ENCODE measurements around the gene DRD2. TPM values are rescaled to one million over a fixed set of nuclear protein-coding genes. Genes with fewer than 3 reads are reported as not detected.

The DRD2 gene
- total and polyA plus RNA-seq, 7 experiments from 2014 or later = not detected

- H3K4me3 Mint-ChIP-seq = no peak overlapping the region
- DNase-seq (no peak), ATAC-seq (no peak)
- H3K27me3 Mint-ChIP-seq = peaks cover 2 to 15% (median 9%) of the 10 kb centered on the region in 5 donors
- Histone ChIP-seq H3K27ac (ENCODE audit: low read depth, low read length) (no peak overlapping the region), H3K4me1 (ENCODE audit: control insufficient read depth in 2 of 2, insufficient read depth in 2 of 2, low read length in 2 of 2) (no peaks in the 10 kb centered on the region), H3K36me3 (ENCODE audit: control insufficient read depth in 2 of 3, insufficient read depth in 3 of 3, low read length in 3 of 3) (no peaks in the 10 kb centered on the region), H3K27me3 (ENCODE audit: control insufficient read depth in 2 of 2, insufficient read depth in 2 of 2, low read length in 2 of 2) (no peaks in the 10 kb centered on the region), H3K4me3 (ENCODE audit: low read length) (no peak overlapping the region), H3K9me3 (ENCODE audit: control insufficient read depth in 2 of 3, low read length in 3 of 3) (no peaks in the 10 kb centered on the region)
- ChIA-PET POLR2A (no interaction called here), CTCF (no interaction called here)
- no peaks in the 10 kb centered on the region for H3K36me3 Mint-ChIP-seq
- H3K9me3 Mint-ChIP-seq = peaks cover 0 to 1% (median 0%) of the 10 kb centered on the region in 11 donors
- no peak overlapping the region for H3K27ac Mint-ChIP-seq
- intact Hi-C loops (cut with micrococcal nuclease) = no loop called here
- H3K4me1 Mint-ChIP-seq = peaks cover 0 to 6% (median 0%) of the 10 kb centered on the region in 7 donors
Observed at GRCh38 chr11:113448316-113448677, 26.9 kb downstream of the DRD2 start.

DNA sequence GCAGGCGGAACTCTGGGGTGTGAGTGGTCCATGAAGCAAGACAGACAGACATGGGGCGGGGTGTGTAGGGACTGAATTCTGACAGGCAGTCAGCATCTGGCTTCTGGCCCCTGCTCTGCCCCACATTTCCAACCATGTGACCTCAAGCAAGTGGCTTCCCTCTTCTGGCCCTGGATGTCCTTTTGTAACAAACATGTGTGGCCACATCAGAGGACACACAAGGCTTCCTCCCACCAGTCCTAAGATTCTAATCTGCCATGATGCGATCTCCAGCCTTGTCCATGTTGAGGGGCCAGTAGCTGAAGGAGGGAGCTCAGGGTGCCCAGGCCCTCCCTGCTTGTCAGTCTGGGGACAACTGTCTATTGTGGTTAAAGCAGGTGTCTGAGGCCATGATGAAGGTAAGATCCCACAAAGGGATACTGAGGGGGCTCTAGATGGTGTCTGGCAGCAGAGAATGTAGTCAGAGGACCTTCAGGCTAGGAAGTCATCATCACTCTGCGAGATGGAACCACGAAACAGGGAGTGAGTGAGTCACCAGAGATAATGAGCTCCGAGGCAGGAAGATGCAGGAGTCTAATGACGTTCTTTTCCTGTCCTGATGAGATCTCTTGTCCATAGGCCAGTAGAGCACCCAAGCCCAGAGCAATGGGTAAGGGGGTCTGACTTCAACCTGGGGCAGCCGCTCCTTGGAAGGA lies 27.4 kb downstream of the DRD2 start:
- Histone ChIP-seq H3K36me3 (ENCODE audit: control insufficient read depth in 2 of 3, insufficient read depth in 3 of 3, low read length in 3 of 3) (no peaks in the 10 kb centered on the region), H3K9me3 (ENCODE audit: control insufficient read depth in 2 of 3, low read length in 3 of 3) (no peaks in the 10 kb centered on the region), H3K27ac (ENCODE audit: low read depth, low read length) (no peak overlapping the region), H3K4me3 (ENCODE audit: low read length) (no peak overlapping the region), H3K4me1 (ENCODE audit: control insufficient read depth in 2 of 2, insufficient read depth in 2 of 2, low read length in 2 of 2) (no peaks in the 10 kb centered on the region), H3K27me3 (ENCODE audit: control insufficient read depth in 2 of 2, insufficient read depth in 2 of 2, low read length in 2 of 2) (no peaks in the 10 kb centered on the region)
- POLR2A ChIA-PET = no interaction called here
- Mint-ChIP-seq H3K4me3 (no peak overlapping the region), H3K27me3 (peaks cover 5 to 17% (median 10%) of the 10 kb centered on the region in 5 donors), H3K9me3 (peaks cover 0 to 1% (median 0%) of the 10 kb centered on the region in 11 donors), H3K36me3 (no peaks in the 10 kb centered on the region), H3K4me1 (peaks cover 0 to 6% (median 0%) of the 10 kb centered on the region in 7 donors), H3K27ac (peak overlapping the region in 1 of 9 donors; percentile 64)
- CTCF ChIA-PET = no interaction called here
- intact Hi-C loops (cut with micrococcal nuclease) = no loop called here
- no peak for ATAC-seq
- DNase-seq = no peak

DNA sequence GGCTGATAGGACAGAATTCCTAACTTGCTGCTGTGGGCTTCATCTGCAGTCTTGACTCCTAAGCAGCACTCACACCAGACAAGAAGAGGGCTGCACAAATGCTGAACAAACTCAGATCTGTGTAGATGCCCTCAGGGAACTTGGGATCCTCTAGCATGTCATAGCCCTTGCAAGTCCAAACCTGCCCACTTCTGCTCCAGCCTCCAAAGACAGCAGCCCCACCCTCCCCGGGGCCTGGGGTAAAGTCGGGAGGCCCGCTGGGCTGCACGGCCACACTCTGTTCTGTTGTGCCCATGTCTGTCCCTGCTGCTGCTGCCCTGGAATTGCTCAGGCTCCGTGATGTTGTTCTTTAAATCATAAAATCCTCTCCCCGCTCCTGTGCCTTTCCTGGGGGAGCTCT lies 28.3 kb downstream of the DRD2 start:
- Mint-ChIP-seq H3K4me1 (peaks cover 0 to 6% (median 0%) of the 10 kb centered on the region in 7 donors), H3K9me3 (peaks cover 0 to 1% (median 0%) of the 10 kb centered on the region in 11 donors), H3K27ac (no peak overlapping the region), H3K27me3 (peaks cover 5 to 17% (median 13%) of the 10 kb centered on the region in 5 donors), H3K4me3 (no peak overlapping the region), H3K36me3 (no peaks in the 10 kb centered on the region)
- ATAC-seq (no peak), DNase-seq (no peak)
- Histone ChIP-seq H3K4me1 (ENCODE audit: control insufficient read depth in 2 of 2, insufficient read depth in 2 of 2, low read length in 2 of 2) (no peaks in the 10 kb centered on the region), H3K4me3 (ENCODE audit: low read length) (no peak overlapping the region), H3K36me3 (ENCODE audit: control insufficient read depth in 2 of 3, insufficient read depth in 3 of 3, low read length in 3 of 3) (no peaks in the 10 kb centered on the region), H3K27me3 (ENCODE audit: control insufficient read depth in 2 of 2, insufficient read depth in 2 of 2, low read length in 2 of 2) (no peaks in the 10 kb centered on the region), H3K27ac (ENCODE audit: low read depth, low read length) (no peak overlapping the region), H3K9me3 (ENCODE audit: control insufficient read depth in 2 of 3, low read length in 3 of 3) (no peaks in the 10 kb centered on the region)
- ChIA-PET POLR2A (no interaction called here), CTCF (no interaction called here)
- intact Hi-C loops (cut with micrococcal nuclease) = no loop called here

GRCh38 chr11:113446112-113446511 lies 29.1 kb downstream of the DRD2 start:
- H3K27ac Mint-ChIP-seq = peak overlapping the region in 1 of 9 donors; percentile 46
- CTCF ChIA-PET = no interaction called here
- peaks cover 5 to 18% (median 15%) of the 10 kb centered on the region in 5 donors for H3K27me3 Mint-ChIP-seq

DNA sequence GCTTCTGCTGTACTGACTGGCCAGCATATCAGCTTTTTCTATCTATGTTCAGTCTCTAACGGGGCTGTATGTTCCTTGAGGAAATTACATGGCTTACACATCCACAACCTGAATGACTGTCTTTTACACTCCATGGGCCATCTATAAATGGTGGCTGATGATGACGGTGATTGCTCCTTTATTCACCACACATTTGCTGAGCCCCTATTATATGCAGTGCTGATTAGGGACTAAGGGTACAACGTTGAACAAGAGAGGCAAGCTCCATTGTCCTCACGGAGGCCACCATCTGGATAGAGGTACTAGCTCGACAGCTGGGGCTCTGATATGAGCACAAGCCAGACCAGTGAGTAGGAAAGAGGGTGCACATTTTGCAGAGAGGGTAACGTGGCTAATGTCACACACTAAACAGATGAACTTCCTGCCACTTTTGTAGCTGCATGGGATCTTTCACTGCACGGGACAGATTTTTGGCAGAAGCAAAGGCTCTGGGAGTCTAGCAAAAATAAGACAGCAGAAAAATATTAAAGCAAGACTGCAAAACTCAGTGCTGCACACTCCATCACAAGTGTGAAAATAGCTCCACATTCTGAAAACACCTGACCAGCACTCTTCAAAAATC lies 30.6 kb downstream of the DRD2 start:
- ChIA-PET POLR2A (no interaction called here), CTCF (no interaction called here)
- no peaks in the 10 kb centered on the region for H3K9me3 Mint-ChIP-seq

More at GRCh38 chr11:113446112-113446511, 29.1 kb downstream of the DRD2 start:
- DNase-seq (no peak), ATAC-seq (no peak)
- POLR2A ChIA-PET = no interaction called here
- no peaks in the 10 kb centered on the region for H3K4me1 ChIP-seq (ENCODE audit: control insufficient read depth in 2 of 2, insufficient read depth in 2 of 2, low read length in 2 of 2)
- H3K27ac ChIP-seq (ENCODE audit: low read depth, low read length) = no peak overlapping the region
- H3K4me3 ChIP-seq (ENCODE audit: low read length) = no peak overlapping the region
- Mint-ChIP-seq H3K9me3 (peaks cover 0 to 1% (median 0%) of the 10 kb centered on the region in 11 donors), H3K4me3 (no peak overlapping the region), H3K4me1 (peaks cover 0 to 6% (median 0%) of the 10 kb centered on the region in 7 donors), H3K36me3 (no peaks in the 10 kb centered on the region)
- intact Hi-C loops (cut with micrococcal nuclease) = no loop called here
- H3K27me3 ChIP-seq (ENCODE audit: control insufficient read depth in 2 of 2, insufficient read depth in 2 of 2, low read length in 2 of 2) = no peaks in the 10 kb centered on the region
- H3K9me3 ChIP-seq (ENCODE audit: control insufficient read depth in 2 of 3, low read length in 3 of 3) = no peaks in the 10 kb centered on the region
- H3K36me3 ChIP-seq (ENCODE audit: control insufficient read depth in 2 of 3, insufficient read depth in 3 of 3, low read length in 3 of 3) = no peaks in the 10 kb centered on the region

DNA sequence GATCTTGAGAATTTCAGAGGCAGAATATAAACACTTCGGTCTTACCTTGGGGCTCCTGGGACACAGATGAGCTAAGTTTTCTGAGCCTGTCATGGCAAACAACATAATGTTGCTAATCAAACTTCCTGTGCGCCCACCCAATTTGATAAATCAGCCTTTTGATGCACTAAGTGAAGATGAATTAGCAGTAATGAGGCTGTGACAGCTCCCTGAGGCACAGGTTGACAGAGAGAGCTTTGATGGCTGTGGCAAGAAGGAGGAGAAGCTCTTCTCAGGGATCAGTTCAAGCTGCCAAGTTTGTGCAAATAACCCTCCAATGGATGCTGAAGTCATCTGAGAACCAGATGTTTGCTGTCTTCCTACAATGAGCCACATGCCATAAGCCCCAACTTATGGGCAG lies 34.4 kb downstream of the DRD2 start:
- Mint-ChIP-seq H3K27me3 (peaks cover 9 to 24% (median 15%) of the 10 kb centered on the region in 5 donors), H3K9me3 (no peaks in the 10 kb centered on the region), H3K4me3 (no peak overlapping the region), H3K36me3 (no peaks in the 10 kb centered on the region), H3K4me1 (peaks cover 0 to 1% (median 0%) of the 10 kb centered on the region in 7 donors), H3K27ac (no peak overlapping the region)
- H3K36me3 ChIP-seq (ENCODE audit: control insufficient read depth in 2 of 3, insufficient read depth in 3 of 3, low read length in 3 of 3) = no peaks in the 10 kb centered on the region
- H3K4me1 ChIP-seq (ENCODE audit: control insufficient read depth in 2 of 2, insufficient read depth in 2 of 2, low read length in 2 of 2) = no peaks in the 10 kb centered on the region
- no peaks in the 10 kb centered on the region for H3K9me3 ChIP-seq (ENCODE audit: control insufficient read depth in 2 of 3, low read length in 3 of 3)
- CTCF ChIA-PET = no interaction called here
- H3K27me3 ChIP-seq (ENCODE audit: control insufficient read depth in 2 of 2, insufficient read depth in 2 of 2, low read length in 2 of 2) = no peaks in the 10 kb centered on the region
- intact Hi-C loops (cut with micrococcal nuclease) = no loop called here
- no peak overlapping the region for H3K27ac ChIP-seq (ENCODE audit: low read depth, low read length)
- ATAC-seq = no peak
- H3K4me3 ChIP-seq (ENCODE audit: low read length) = no peak overlapping the region
- no peak for DNase-seq
- POLR2A ChIA-PET = no interaction called here

More for the DNA sequence above, 30.6 kb downstream of the DRD2 start:
- Histone ChIP-seq H3K9me3 (ENCODE audit: control insufficient read depth in 2 of 3, low read length in 3 of 3) (no peaks in the 10 kb centered on the region), H3K36me3 (ENCODE audit: control insufficient read depth in 2 of 3, insufficient read depth in 3 of 3, low read length in 3 of 3) (no peaks in the 10 kb centered on the region), H3K27ac (ENCODE audit: low read depth, low read length) (no peak overlapping the region), H3K27me3 (ENCODE audit: control insufficient read depth in 2 of 2, insufficient read depth in 2 of 2, low read length in 2 of 2) (no peaks in the 10 kb centered on the region), H3K4me1 (ENCODE audit: control insufficient read depth in 2 of 2, insufficient read depth in 2 of 2, low read length in 2 of 2) (no peaks in the 10 kb centered on the region), H3K4me3 (ENCODE audit: low read length) (no peak overlapping the region)
- Mint-ChIP-seq H3K27ac (no peak overlapping the region), H3K4me3 (no peak overlapping the region), H3K27me3 (peaks cover 14 to 27% (median 20%) of the 10 kb centered on the region in 5 donors), H3K4me1 (peaks cover 0 to 6% (median 0%) of the 10 kb centered on the region in 7 donors), H3K36me3 (no peaks in the 10 kb centered on the region)
- intact Hi-C loops (cut with micrococcal nuclease) = no loop called here
- DNase-seq = no peak
- ATAC-seq = no peak

All from naive thymus-derived CD4-positive, alpha-beta T cell (primary cell).